Erythroblast (primary cell): Measurements from ENCODE around the gene PTPRD.

Source experiments
- GATA1 ChIP-seq: IDR thresholded peaks from 2 replicates; pipeline ENCODE4 v1.6.1; 2011; ENCODE audit warnings: low read depth, mild to moderate bottlenecking, control low read depth, low read length, moderate library complexity
- POLR2A ChIP-seq: IDR thresholded peaks from 2 replicates; pipeline ENCODE4 v1.6.1; 2011; ENCODE audit warnings: mild to moderate bottlenecking, low read length

GRCh38 chr9:9614607-9615006 is 998.2 kb downstream of the PTPRD start:
- TF ChIP-seq POLR2A (no peak), GATA1 (no peak)
